GM20431 (cell line): ENCODE results near the gene C1orf21.

Source experiments
- in situ Hi-C: fragments of 300-500 bp; cut with MseI, MboI; formaldehyde crosslinking; loops from one replicate; pipeline ENCODE4 v1.15.0; 2020; ENCODE audit warnings: low sequenced_read_pairs; ENCODE audit not compliant: unreplicated experiment

Gene C1orf21

GRCh38 chr1:184385865-184386311 is 941 bp upstream of the C1orf21 start:
- in situ Hi-C loops = no loop called here

DNA sequence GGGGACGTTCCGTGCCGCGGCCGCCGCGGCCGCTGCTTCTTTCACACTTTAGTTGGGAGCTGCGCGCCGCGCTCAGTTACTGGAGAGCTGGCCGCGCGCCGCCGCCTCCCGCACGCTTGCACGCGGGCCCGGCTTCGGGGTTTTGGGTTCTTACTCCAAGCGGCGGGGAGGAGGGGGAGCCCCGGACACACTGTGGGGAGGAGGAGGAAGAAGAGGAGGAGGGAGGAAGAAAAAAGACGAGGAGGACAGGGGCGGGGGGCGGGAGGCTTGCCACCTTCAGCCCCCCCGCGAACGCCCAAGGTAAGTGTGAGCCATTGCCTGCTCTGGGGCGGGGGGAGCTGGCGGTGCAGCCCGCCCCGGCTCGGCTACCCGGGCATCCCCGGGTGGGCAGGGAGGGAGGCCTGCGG is 243 bp downstream of the C1orf21 start:
- in situ Hi-C loops = no loop called here

DNA sequence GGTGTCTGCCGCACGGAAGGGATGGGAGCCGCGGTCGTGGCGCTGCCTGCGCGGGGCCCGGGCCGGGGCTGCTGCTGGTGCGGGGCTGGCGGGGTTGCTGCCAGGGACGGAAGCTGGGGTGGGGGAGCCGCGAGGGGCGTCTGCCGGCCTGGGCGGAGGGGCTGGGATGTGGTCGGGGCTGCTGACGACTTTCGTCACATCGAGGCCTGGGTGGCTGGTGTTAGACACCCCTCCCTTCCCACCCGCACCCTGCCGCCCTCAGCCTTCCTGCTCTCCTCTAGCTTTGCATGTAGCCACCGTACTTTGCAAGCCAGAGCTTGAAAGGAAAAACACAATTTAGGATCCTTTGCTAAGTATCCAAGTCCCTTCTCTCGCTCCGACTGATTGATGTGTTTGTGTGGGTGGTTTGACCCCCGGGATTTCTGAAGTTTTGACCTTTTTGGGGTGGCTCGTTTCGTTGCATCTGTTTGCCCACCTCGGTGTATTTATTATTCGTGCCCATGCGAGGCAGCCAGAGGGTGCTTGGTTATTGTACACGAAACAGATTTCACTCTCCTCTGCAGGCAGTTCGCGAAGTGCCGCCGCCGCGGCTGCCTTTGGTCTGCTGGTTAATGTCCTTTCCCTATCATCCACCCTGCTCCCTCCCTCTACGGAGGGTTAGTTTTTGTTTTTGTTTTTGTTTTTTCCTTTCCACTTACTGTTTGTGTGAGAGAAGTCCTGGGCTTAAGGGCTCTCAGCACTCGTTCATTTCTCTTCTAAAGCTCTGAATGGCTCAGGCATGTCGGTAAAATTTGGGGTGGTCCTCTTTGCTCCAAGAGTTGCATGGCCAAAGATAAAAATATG is 868 bp downstream of the C1orf21 start:
- in situ Hi-C loops = no loop called here

DNA sequence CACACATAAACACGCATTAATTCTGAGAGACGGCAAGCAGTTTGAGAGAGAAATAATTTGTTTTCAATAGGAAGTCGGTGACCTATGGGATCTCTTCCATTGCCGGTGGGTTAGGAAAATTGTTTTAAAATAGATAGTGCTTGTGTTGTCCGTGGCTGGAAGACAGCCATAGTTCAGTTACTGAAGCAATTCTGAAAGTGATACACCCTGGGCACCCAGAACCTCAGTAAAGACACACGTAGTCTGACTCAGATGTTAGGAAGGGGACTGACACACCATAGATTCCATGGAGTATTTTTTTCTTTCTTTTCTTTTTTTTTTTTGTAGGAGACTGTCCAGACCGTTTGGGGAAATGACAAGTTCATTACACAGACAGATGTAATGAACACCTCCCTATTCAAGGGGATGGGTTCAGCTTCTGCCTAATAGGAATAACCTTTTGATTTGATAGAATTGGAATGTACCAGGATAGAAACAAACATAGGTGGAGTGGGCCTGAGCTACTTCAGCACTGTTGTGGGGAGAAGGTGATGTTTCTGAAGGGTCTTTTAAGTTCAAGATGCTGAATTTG is 1.6 kb downstream of the C1orf21 start:
- in situ Hi-C loops = no loop called here

- in situ Hi-C loops = no loop called here
These were observed 2.1 kb downstream of the C1orf21 start for GRCh38 chr1:184388971-184389370.

DNA sequence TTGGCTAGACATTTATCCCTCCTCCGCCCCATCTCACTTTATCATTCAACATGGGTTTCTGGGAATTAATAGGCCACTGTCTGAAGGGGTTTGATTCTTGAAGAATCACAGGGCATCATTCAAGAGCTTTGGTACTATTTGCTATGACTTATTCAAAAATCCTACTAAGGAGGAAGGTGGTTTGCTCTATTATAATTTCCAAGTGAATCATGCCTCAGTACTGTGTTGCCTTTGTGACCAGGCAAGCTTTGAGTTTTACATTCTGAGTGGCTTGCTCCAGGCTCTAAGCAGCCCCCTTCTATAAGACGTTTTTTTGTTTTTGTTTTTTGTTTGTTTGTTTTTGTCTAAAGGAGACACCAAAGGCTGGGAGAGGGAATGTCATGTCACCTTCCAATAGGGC is 2.6 kb downstream of the C1orf21 start:
- in situ Hi-C loops = no loop called here

GRCh38 chr1:184390889-184391288 is 4.1 kb downstream of the C1orf21 start:
- in situ Hi-C loops = no loop called here

GRCh38 chr1:184392067-184392466 is 5.2 kb downstream of the C1orf21 start:
- in situ Hi-C loops = no loop called here

GRCh38 chr1:184392779-184393522 is 6.1 kb downstream of the C1orf21 start:
- in situ Hi-C loops = no loop called here

GRCh38 chr1:184393962-184394361 is 7.1 kb downstream of the C1orf21 start:
- in situ Hi-C loops = no loop called here

GRCh38 chr1:184395370-184395769 is 8.5 kb downstream of the C1orf21 start:
- in situ Hi-C loops = no loop called here

DNA sequence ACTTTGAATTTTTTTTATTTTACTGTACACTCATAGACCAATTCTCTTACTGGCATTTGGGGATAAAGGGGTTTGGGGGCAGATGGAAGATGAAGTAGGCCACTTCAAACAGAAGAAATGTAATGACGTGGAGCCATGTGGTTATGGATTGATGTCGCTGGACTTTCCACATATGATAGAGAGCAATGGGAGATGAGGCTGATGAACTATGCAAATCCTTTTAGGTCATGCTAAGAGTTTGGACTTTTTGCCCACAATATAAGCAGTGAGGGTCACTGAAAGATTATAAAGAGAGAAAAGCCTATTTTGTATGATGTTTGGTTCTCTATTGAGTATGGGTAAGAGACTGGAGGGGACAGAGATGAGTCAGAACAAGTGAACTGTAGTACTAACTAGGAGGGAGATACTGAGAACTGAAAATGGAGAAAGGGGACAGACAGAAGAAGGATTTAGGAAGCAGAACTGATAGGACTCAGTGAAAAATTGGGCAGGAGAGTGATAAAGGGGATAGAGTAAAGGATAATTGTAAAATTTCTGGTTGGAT is 9.2 kb downstream of the C1orf21 start:
- in situ Hi-C loops = no loop called here

DNA sequence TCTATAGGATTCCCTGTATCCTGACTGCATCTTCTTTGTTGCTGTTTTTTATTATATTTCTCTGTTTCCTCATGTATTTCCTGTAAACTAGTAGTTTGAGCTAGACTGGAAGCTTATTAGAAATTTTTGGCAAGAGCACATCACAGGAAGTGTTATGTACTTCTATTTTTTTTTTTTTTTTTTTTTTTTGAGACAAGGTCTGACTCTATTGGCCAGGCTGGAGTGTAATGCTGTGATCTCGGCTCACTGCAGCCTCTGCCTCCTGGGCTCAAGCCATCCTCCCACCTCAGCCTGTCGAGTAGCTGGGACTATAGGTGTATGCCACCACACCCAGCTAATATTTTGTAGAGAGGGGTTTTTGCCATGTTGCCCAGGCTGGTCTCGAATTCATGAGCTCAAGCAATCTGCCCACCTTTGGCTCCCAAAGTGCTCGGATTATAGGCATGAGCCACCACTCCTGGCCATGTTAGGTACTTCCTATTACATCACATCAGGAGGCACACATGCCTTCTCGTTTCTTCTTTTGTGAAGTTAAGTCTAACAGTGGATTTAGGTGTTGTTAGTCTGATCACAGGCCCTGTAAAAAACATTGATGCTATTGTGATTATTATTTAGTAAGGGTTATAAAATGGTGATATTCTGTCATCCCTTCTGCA is 12.5 kb downstream of the C1orf21 start:
- in situ Hi-C loops = no loop called here

GRCh38 chr1:184403961-184404726 is 17.3 kb downstream of the C1orf21 start:
- in situ Hi-C loops = no loop called here

DNA sequence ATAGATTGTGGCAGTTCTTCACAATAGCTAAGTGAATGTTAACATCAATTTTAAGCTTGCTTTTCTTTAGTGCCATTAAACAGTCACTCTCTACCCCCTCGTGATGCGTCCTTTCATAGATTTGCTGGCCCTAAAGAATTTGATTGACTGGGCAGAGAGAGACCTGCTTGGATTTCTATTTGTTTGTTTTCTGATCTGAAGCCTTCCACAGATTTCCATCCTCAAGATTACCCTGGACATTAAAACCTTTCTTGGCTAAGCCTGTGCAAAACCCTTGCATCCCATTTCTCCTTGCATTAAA is 17.8 kb downstream of the C1orf21 start:
- in situ Hi-C loops = no loop called here

GRCh38 chr1:184405094-184405800 is 18.4 kb downstream of the C1orf21 start:
- in situ Hi-C loops = no loop called here

GRCh38 chr1:184405801-184406142 is 18.9 kb downstream of the C1orf21 start:
- in situ Hi-C loops = no loop called here

- in situ Hi-C loops = no loop called here
These were observed 19.6 kb downstream of the C1orf21 start for GRCh38 chr1:184406479-184406878.

GRCh38 chr1:184407816-184408510 is 21.1 kb downstream of the C1orf21 start:
- in situ Hi-C loops = no loop called here
